Spinal cord (tissue), 10 donors: ENCODE measurements around the gene STRADA. TPM values are rescaled to one million over a fixed set of nuclear protein-coding genes. Genes with fewer than 3 reads are reported as not detected.
A peak's percentile ranks its signal among the peaks of the same experiment; 100 is the strongest.

Experiments used
- DNase-seq, 6 donors: peaks; one replicate each; pipeline versions ENCODE4 v3.0.0 to v3.0.0-alpha.2; 2013 to 2015; ENCODE audit warnings: low spot score in 6 of 6, low read depth in 4 of 6
- H3K27ac ChIP-seq: one replicate; pipeline ENCODE4 v1.5.1; 2013; ENCODE audit warnings: low read depth, low read length, control low read depth
- H3K27me3 ChIP-seq: one replicate; pipeline ENCODE4 v1.6.1; 2013; ENCODE audit warnings: low read length; ENCODE audit not compliant: control insufficient read depth, insufficient read depth
- H3K36me3 ChIP-seq: one replicate; pipeline ENCODE4 v1.6.1; 2013; ENCODE audit warnings: low read length; ENCODE audit not compliant: control insufficient read depth, insufficient read depth
- H3K4me1 ChIP-seq: one replicate; pipeline ENCODE4 v1.6.1; 2013; ENCODE audit warnings: low read length; ENCODE audit not compliant: control insufficient read depth, insufficient read depth
- H3K4me3 ChIP-seq: one replicate; pipeline ENCODE4 v1.5.1; 2013; ENCODE audit warnings: low read depth, low read length, control low read depth
- H3K9me3 ChIP-seq: one replicate; pipeline ENCODE4 v1.6.1; 2013; ENCODE audit warnings: low read length; ENCODE audit not compliant: control insufficient read depth, insufficient read depth
- WGBS: methylation state at CpG from one replicate; pipeline ENCODE4 v1.1.5; 2013; ENCODE audit warnings: missing lambda C conversion rate; ENCODE audit not compliant: insufficient coverage; 5-methylcytosine and 5-hydroxymethylcytosine counted together
- polyA plus RNA-seq, 2 donors: library from polyadenylated mRNA; unstranded; fragments of 120-200 nt; gene quantifications; one replicate each; pipeline ENCODE4 v1.2.1, GENCODE V29; 2013; ENCODE audit not compliant: insufficient read length in 2 of 2
- total RNA-seq, 2 donors: library from RNA; depleted of rRNA in 1 of 2; stranded (reverse); fragments of 120-200 nt in 1 of 2; fragments of >200 nt in 1 of 2; gene quantifications; one replicate each; pipeline versions ENCODE4 v1.2.3 to v1.2.4, GENCODE V29; 2013 to 2014
- donor health status: healthy.

STRADA gene
- total and polyA plus RNA-seq, 4 donors = 39.9 to 108 (median 56.7) TPM

GRCh38 chr17:63774969-63775265 lies 33.3 kb upstream of the STRADA start:
- peak overlapping the region; percentile 93 for H3K27ac ChIP-seq
- H3K4me1 ChIP-seq = peaks cover 13% of the 10 kb centered on the region
- 33% methylated on average over 1 of the region's 4 CpGs for WGBS
- H3K4me3 ChIP-seq = peak overlapping the region; percentile 93
- H3K9me3 ChIP-seq = no peaks in the 10 kb centered on the region
- peak in 1 of 6 donors; percentile 2 for DNase-seq
- no peaks in the 10 kb centered on the region for H3K27me3 ChIP-seq
- H3K36me3 ChIP-seq = peaks cover 17% of the 10 kb centered on the region

- DNase-seq = peak in 3 of 6 donors; percentile 21 to 76 (median 23)
- Histone ChIP-seq H3K27ac (peak within 1 kb of the TSS; percentile 93), H3K36me3 (peaks cover 12% of the 10 kb centered on the region), H3K9me3 (no peaks in the 10 kb centered on the region), H3K27me3 (no peaks in the 10 kb centered on the region), H3K4me1 (peaks cover 13% of the 10 kb centered on the region), H3K4me3 (peak within 1 kb of the TSS; percentile 93)
- WGBS = 0% methylated on average over 47 of the region's 67 CpGs
Observed at GRCh38 chr17:63774141-63774968, 32.8 kb upstream of the STRADA start, which contains the start of gene DDX42. TSS of gene DDX42 (plus strand) at chr17:63774170. CDS start at chr17:63787050, 12,880 bp downstream.

GRCh38 chr17:63773272-63774140 lies 31.9 kb upstream of the STRADA start, which contains the start of gene CCDC47:
TSS of gene CCDC47 (minus strand) at chr17:63773597. CDS start at chr17:63766175, 7,422 bp downstream.
- WGBS = under 1% methylated on average over 59 of the region's 74 CpGs
- DNase-seq = peak; percentile 100
- no peaks in the 10 kb centered on the region for H3K27me3 ChIP-seq

GRCh38 chr17:63772801-63773271 lies 31.2 kb upstream of the STRADA start:
- H3K27me3 ChIP-seq = no peaks in the 10 kb centered on the region
- H3K4me3 ChIP-seq = peak overlapping the region; percentile 93
- 8% methylated on average over 6 of the region's 7 CpGs for WGBS
- peak in 2 of 6 donors; percentile 17 to 26 for DNase-seq
- peak overlapping the region; percentile 93 for H3K27ac ChIP-seq
- H3K36me3 ChIP-seq = peaks cover 15% of the 10 kb centered on the region
- peaks cover 16% of the 10 kb centered on the region for H3K4me1 ChIP-seq
- no peaks in the 10 kb centered on the region for H3K9me3 ChIP-seq

More at GRCh38 chr17:63773272-63774140, 31.9 kb upstream of the STRADA start, which contains the start of gene CCDC47:
- Histone ChIP-seq H3K9me3 (no peaks in the 10 kb centered on the region), H3K36me3 (peaks cover 14% of the 10 kb centered on the region), H3K27ac (peak within 1 kb of the TSS; percentile 93), H3K4me3 (peak within 1 kb of the TSS; percentile 93), H3K4me1 (peaks cover 14% of the 10 kb centered on the region)

- DNase-seq = no peak
- Histone ChIP-seq H3K27ac (no peak overlapping the region), H3K27me3 (no peaks in the 10 kb centered on the region), H3K9me3 (no peaks in the 10 kb centered on the region), H3K4me1 (peaks cover 14% of the 10 kb centered on the region), H3K4me3 (no peak overlapping the region), H3K36me3 (peaks cover 17% of the 10 kb centered on the region)
- 71% methylated on average over 4 of the region's 7 CpGs for WGBS
Observed at GRCh38 chr17:63768433-63768832, 26.8 kb upstream of the STRADA start.

- DNase-seq = no peak
- no peak overlapping the region for H3K4me3 ChIP-seq
- no peaks in the 10 kb centered on the region for H3K9me3 ChIP-seq
- no peaks in the 10 kb centered on the region for H3K27me3 ChIP-seq
- H3K4me1 ChIP-seq = peaks cover 5% of the 10 kb centered on the region
- peaks cover 24% of the 10 kb centered on the region for H3K36me3 ChIP-seq
- no peak overlapping the region for H3K27ac ChIP-seq
Observed at GRCh38 chr17:63766754-63767153, 25.2 kb upstream of the STRADA start.

- Histone ChIP-seq H3K9me3 (no peaks in the 10 kb centered on the region), H3K27ac (no peak overlapping the region), H3K27me3 (no peaks in the 10 kb centered on the region), H3K4me1 (peaks cover 3% of the 10 kb centered on the region), H3K36me3 (peaks cover 35% of the 10 kb centered on the region), H3K4me3 (no peak overlapping the region)
- WGBS = 64% methylated on average over 2 of the region's 4 CpGs
- DNase-seq = peak in 1 of 6 donors; percentile 4
Observed at GRCh38 chr17:63764716-63765115, 23.1 kb upstream of the STRADA start.

- no peaks in the 10 kb centered on the region for H3K4me1 ChIP-seq
- peaks cover 26% of the 10 kb centered on the region for H3K36me3 ChIP-seq
- H3K9me3 ChIP-seq = no peaks in the 10 kb centered on the region
- no peaks in the 10 kb centered on the region for H3K27me3 ChIP-seq
- no CpG with 5 or more reads among the region's 5 CpGs for WGBS
- H3K27ac ChIP-seq = no peak overlapping the region
- no peak overlapping the region for H3K4me3 ChIP-seq
- DNase-seq = no peak
Observed at GRCh38 chr17:63762161-63763078, 20.8 kb upstream of the STRADA start.
